A549 treated with AZD2906 at 1 μM for 4 hours (cell line): Measurements from ENCODE around the gene ATP6AP1. TPM values are rescaled to one million over a fixed set of nuclear protein-coding genes. Genes with fewer than 3 reads are reported as not detected.

ENCODE experiments used
- total RNA-seq: library from RNA; stranded (reverse); fragments of 200-300 nt; extraction: Qiagen RNA extraction; gene quantifications from 5 replicates; pipeline ENCODE4 v1.2.3, GENCODE V29; 2022

ATP6AP1 gene, protein sequence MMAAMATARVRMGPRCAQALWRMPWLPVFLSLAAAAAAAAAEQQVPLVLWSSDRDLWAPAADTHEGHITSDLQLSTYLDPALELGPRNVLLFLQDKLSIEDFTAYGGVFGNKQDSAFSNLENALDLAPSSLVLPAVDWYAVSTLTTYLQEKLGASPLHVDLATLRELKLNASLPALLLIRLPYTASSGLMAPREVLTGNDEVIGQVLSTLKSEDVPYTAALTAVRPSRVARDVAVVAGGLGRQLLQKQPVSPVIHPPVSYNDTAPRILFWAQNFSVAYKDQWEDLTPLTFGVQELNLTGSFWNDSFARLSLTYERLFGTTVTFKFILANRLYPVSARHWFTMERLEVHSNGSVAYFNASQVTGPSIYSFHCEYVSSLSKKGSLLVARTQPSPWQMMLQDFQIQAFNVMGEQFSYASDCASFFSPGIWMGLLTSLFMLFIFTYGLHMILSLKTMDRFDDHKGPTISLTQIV
- 80.6 to 110 TPM (median 109 TPM) in 5 replicates for total RNA-seq

GRCh38 chrX:154428176-154429171 lies at the start of gene ATP6AP1:
Gene ATP6AP1 (plus strand): TSS chrX:154428677. CDS start chrX:154428693, 16 bp downstream.

DNA sequence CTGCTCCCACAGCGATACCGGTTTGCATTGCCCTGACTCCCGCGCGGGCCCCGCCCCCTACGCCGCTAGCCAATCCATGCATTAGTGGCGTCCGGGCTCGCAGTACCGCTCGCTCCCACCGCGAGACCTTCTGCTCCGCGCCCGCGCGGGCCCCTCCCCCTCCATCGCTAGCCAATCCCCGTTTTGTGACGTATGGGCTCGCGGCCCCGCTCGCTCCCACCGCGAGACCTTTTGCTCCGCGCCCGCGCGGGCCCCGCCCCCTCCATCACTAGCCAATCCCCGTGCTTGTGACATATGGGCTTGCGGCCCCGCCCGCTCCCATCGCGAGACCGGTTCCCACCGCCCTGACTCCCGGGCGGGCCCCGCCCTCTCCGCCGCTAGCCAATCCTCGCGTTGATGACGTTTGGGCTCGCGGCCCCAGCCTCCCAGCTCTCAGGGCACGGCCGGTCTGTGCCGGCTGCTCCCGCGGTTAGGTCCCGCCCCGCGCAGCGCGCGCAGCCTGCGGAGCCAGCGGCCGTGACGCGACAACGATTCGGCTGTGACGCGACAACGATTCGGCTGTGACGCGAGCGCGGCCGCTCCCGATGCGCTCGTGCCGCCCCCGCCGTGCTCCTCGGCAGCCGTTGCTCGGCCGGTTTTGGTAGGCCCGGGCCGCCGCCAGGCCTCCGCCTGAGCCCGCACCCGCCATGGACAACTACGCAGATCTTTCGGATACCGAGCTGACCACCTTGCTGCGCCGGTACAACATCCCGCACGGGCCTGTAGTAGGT lies 49.5 kb upstream of the ATP6AP1 start, which contains the start of gene EMD:
EMD (plus strand) TSS at position 497 of the 770 bp plus-strand sequence; CDS start at position 687, 190 bp downstream.

GRCh38 chrX:154397888-154398667 lies 30.4 kb upstream of the ATP6AP1 start, which contains the start of gene RPL10:
Gene RPL10 (plus strand): TSS chrX:154398377. CDS start chrX:154398520, 143 bp downstream.

GRCh38 chrX:154409222-154409871 lies 19.1 kb upstream of the ATP6AP1 start, which contains the start of gene DNASE1L1:
Gene DNASE1L1 (minus strand): TSS chrX:154409254. CDS start chrX:154405568, 3,686 bp downstream.

DNA sequence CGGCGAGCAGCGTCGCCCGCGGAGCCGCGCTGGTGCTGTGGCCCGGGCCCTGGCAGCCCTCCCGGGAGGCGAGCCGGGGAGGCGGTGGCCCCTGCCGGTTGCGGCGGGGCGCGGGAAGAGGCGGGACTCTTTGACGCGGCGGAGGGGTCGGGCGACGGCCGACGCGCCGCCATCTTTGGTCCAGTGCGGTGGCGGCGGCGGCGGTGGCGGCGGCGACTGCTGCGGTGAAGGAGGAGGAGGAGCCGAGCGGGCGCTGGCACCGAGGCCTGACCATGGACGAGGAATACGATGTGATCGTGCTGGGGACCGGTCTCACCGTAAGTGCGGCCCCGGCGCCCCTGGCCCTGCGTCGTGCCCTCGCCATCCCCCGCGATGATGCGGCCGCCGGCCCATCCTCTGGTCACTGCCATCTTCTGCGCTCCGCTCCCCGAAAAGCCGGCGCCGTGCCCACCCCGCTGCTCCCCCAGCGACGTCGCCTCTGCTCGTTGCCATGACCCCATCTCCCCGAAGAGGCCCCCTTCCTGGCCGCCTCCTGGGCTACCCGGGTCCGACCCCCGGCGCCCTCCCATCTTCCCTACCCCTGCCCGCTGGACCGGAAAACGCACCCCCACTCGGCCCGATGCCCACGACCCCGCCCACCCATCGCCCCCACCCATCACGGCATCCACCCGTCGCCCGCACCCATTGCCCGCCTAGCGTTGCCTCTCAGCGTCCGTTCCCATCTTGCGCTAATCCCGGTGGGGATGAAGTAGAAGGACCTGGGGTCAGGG lies 8.7 kb downstream of the ATP6AP1 start, which contains the start of gene GDI1:
GDI1 (plus strand) TSS at position 172 of the 770 bp plus-strand sequence; CDS start at position 273, 101 bp downstream.

GRCh38 chrX:154443992-154444754 lies 15.7 kb downstream of the ATP6AP1 start, which contains the start of gene FAM50A:
Gene FAM50A (plus strand): TSS chrX:154444141. CDS start chrX:154444236, 95 bp downstream.

GRCh38 chrX:154458116-154458953 lies 29.9 kb downstream of the ATP6AP1 start, which contains the start of gene PLXNA3:
Gene PLXNA3 (plus strand): TSS chrX:154458281. CDS start chrX:154460184, 1,903 bp downstream.

DNA sequence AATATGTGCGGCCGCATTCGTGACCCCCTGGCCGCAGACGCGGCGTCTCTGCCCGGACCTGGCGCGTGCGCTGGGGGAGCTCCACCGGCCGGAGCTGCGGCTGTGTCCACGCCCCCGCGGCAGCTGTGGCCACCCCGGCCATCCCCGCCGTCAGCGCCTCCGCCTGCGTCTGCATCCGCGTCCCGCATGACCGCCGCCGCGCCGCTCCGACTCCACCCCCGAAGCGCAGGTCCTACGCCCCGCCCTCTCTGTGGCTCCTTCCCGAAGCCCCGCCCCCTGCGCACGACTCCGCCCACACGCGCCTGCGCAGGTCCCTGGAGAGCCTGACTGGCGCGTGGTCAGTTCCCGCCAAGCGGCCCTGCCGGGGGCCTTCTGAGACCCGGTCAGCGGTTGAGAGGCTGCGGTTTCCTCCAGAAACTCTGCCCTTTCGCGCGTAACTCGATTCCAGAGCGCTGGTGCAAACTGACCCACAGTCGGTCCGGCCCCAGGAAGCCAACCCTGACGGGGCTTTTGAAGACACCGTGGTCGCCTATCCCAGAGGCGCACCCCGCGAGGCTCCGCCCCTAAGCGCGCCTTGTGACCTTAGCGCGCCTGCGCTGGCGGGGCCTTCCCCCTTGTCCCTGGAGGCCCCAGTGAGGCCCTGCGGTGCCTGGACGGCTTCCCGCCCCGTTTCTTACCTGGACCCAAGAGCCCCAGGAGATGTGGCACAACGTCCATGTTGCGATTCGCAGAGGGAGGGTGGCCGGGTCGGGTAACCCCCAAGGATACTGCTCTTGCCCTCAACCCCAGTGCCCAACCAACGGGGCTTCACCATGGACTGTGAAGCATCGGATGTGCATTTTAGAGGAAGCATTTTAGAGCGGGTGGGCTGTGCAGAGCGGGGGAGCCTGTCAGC lies 50.5 kb downstream of the ATP6AP1 start, which contains the start of gene LAGE3:
LAGE3 (minus strand) TSS at position 554 of the 895 bp plus-strand sequence; CDS start at position 188, 366 bp downstream.

Other genes starting within 250 kb of the ATP6AP1 start
- not detected in 5 replicates for gene OPN1MW, start 246.1 kb upstream of the ATP6AP1 start, total RNA-seq
- gene OPN1MW2, start 208.9 kb upstream of the ATP6AP1 start, total RNA-seq, result not detected in 5 replicates
- not detected in 5 replicates for gene OPN1MW3, start 171.1 kb upstream of the ATP6AP1 start, total RNA-seq
- not detected in 5 replicates for gene TEX28, start 133.6 kb upstream of the ATP6AP1 start, total RNA-seq
- 0.06 to 0.29 TPM (median 0.08 TPM) in 5 replicates for gene TKTL1, start 132.9 kb upstream of the ATP6AP1 start, total RNA-seq
- 1,465 to 1,719 TPM (median 1,545 TPM) in 5 replicates for gene FLNA, start 54.0 kb upstream of the ATP6AP1 start, total RNA-seq
- gene EMD, start 49.4 kb upstream of the ATP6AP1 start, total RNA-seq, result 121 to 162 TPM (median 156 TPM) in 5 replicates
- gene RPL10, start 30.3 kb upstream of the ATP6AP1 start, total RNA-seq, result 5,370 to 5,663 TPM (median 5,520 TPM) in 5 replicates
- gene DNASE1L1, start 19.4 kb upstream of the ATP6AP1 start, total RNA-seq, result 29.4 to 31.6 TPM (median 30.7 TPM) in 5 replicates
- gene TAFAZZIN, start 17.1 kb upstream of the ATP6AP1 start, total RNA-seq, result 31.1 to 38.9 TPM (median 38.3 TPM) in 5 replicates
- 94.0 to 113 TPM (median 102 TPM) in 5 replicates for gene GDI1, start 8.5 kb downstream of the ATP6AP1 start, total RNA-seq
- gene FAM50A, start 15.5 kb downstream of the ATP6AP1 start, total RNA-seq, result 90.3 to 117 TPM (median 109 TPM) in 5 replicates
- gene PLXNA3, start 29.6 kb downstream of the ATP6AP1 start, total RNA-seq, result 9.5 to 18.3 TPM (median 14.6 TPM) in 5 replicates
- 45.3 to 75.3 TPM (median 70.4 TPM) in 5 replicates for gene LAGE3, start 50.6 kb downstream of the ATP6AP1 start, total RNA-seq
- 69.3 to 72.8 TPM (median 70.1 TPM) in 5 replicates for gene UBL4A, start 57.9 kb downstream of the ATP6AP1 start, total RNA-seq
- 30.3 to 43.5 TPM (median 43.0 TPM) in 5 replicates for gene SLC10A3, start 62.0 kb downstream of the ATP6AP1 start, total RNA-seq
- 36.9 to 48.3 TPM (median 46.0 TPM) in 5 replicates for gene FAM3A, start 87.6 kb downstream of the ATP6AP1 start, total RNA-seq
- 1,365 to 1,554 TPM (median 1,434 TPM) in 5 replicates for gene G6PD, start 118.2 kb downstream of the ATP6AP1 start, total RNA-seq
- gene IKBKG, start 118.9 kb downstream of the ATP6AP1 start, total RNA-seq, result 36.1 to 45.9 TPM (median 43.1 TPM) in 5 replicates
- not detected in 5 replicates for gene CTAG1A, start 156.5 kb downstream of the ATP6AP1 start, total RNA-seq
- not detected in 5 replicates for gene CTAG1B, start 190.6 kb downstream of the ATP6AP1 start, total RNA-seq
- not detected in 5 replicates for gene CTAG2, start 224.9 kb downstream of the ATP6AP1 start, total RNA-seq